ENCODE measurements around the gene CACNA2D3. TPM values are rescaled to one million over a fixed set of nuclear protein-coding genes. Genes with fewer than 3 reads are reported as not detected.

Gene CACNA2D3
- polyA plus RNA-seq, 4 donors: 1.5 to 2.1 (median 1.7) TPM

DNA sequence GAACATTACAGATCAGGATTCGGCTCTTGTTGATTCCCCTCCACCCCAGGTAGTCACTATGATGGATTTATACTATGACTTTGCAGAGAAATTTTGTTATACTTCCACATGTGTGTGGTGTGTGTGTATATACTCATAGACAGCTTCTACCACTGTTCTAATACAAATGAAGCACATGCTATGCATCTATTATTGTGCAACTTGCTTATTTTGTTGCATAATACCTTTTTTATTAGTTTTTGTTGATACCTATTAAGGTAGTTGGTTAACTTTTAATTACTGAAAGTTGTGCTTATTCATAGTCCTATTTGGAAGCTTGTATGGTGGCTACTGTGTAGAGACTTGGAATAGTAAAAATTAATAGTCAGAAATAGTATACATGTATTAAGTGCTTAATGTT, 140.6 kb downstream of the CACNA2D3 start:
- DNase-seq (ENCODE audit: low read depth in 4 of 4, low spot score in 3 of 4): no peak

DNA sequence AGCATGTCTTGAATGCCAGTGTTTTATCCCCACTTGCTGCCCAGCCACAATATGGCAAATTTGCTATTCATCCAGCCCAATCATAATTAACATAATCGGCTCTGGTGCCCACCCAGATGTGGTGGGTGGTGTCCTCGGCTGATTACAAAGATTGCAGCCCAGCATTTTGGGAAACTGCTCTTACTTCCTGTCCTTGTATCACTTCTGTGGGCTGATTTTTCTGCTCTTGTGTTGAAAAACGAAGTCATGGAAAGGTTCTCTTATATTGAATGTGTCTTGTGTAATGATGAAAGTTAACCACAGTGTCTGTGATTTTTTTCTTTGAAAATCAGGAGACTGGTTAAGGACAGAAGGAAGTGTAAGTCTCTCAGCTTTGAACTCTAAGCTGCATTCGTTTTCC, 141.7 kb downstream of the CACNA2D3 start:
- DNase-seq (ENCODE audit: low read depth in 4 of 4, low spot score in 3 of 4): no peak

DNA sequence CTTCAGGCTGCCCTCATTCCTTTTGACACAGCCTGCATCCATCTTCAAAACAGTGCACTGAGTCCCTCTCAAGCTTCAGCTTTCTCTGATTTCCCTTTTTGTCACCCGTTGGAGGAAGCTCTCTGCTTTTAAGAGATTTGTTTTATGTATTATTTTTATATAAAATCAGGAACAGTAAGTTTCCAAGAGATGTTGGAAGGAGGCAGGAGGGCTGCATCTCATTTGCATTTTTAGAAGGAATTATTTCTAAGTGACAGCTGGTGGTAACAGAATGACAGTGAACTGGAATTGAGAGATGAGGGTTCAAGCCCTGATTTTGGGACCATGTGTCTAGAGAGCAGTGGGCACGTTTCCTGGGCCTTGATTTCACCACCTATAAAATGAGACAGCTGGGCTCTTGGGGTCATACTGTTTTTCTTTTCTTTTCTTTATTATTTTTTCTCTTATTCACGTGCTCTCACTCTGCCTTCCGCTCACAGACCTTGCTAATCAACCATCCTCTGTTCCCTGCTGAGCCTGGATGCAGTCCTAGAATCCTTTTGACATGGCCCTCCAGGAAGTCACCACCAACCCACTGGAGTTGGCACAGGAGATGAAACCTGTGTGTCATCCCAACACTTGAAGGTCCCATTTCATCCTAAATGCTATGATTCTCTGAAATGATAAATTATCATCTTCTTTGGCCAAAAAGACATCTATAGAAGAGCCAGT, 148.6 kb downstream of the CACNA2D3 start:
- DNase-seq (ENCODE audit: low read depth in 4 of 4, low spot score in 3 of 4): no peak

DNA sequence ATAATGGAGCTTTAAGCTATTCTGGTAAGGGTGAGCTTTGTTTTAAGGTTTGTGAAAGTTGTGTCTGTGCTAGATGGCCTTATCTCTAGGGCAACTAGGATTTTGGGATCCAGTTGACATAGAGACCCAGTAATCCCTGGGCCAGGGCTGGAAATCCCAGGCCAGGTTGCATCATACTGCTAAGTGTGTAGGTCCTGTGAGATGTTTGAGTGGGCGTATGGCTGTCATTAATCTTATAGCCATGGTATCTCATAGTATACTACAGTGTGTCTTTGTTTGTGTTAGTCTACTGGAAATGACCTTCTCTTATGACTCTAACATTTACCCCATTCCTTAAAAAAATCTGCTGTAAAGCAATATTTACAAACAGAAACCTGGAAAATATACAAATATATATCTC, 151.4 kb downstream of the CACNA2D3 start:
- DNase-seq (ENCODE audit: low read depth in 4 of 4, low spot score in 3 of 4): no peak

DNA sequence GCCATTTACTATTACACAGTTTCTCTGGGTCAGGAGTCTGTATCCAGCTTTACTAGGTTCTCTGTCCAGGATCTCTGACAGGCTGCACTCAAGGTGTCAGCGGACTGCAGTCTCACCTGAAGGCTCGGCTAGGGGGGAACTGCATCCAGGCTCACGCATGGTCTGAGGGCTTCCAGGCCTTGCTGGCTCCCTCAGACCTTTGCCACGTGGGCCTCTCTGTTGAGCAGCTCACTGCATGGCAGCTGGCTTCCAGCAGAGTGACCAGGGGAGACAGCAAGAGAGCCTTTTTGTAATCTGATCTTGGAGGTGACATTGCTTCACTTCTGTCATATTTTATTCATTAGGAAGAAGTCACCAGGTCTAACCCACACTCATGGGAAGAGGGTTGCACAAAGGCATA, 152.3 kb downstream of the CACNA2D3 start:
- no peak for DNase-seq (ENCODE audit: low read depth in 4 of 4, low spot score in 3 of 4)

DNA sequence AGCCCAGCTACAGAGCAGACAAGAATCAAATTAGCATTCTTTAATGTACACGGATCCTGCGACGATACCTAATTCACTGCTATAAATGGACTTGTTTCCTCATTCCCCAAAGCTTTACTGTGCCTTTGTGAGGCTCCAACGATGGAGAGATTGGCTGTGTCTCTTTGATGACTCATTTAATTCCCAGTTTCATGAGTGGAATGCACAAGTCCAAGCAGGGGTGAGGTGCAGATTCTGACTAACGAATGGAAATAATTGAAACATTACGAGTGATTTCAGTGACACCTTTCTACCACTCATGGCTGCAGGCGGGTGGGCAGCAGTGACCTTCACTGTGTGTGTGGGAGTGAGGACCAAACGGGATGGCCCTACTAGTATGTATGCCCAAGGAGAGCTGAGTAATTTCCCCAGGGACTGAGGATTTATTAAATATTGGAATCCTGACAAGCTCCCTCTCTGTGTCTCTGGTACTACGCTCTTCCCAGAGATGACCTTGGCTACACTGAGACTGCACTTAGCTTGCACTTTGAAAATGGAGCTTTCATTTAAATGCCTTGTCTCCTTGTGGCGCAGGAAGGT, 156.7 kb downstream of the CACNA2D3 start:
- DNase-seq (ENCODE audit: low read depth in 4 of 4, low spot score in 3 of 4): no peak

DNA sequence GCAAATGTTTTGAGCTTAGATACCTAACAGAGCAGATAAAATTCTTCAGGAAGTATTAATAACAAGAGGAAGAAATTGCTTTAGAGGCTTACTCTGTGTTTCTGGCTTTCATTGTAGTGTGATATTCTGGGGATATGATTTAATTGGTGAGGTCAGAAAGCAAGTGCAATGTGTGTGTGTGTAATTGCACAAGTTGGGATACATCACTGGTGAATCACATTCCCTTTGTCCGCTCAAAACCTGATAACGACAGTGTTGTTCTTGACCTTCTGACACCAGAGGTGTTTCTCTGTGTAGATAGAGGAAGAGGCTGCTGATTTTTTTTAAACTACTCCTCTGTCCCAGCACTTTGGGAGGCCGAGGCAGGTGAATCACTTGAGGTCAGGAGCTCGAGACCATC, 161.1 kb downstream of the CACNA2D3 start:
- DNase-seq (ENCODE audit: low read depth in 4 of 4, low spot score in 3 of 4): no peak

DNA sequence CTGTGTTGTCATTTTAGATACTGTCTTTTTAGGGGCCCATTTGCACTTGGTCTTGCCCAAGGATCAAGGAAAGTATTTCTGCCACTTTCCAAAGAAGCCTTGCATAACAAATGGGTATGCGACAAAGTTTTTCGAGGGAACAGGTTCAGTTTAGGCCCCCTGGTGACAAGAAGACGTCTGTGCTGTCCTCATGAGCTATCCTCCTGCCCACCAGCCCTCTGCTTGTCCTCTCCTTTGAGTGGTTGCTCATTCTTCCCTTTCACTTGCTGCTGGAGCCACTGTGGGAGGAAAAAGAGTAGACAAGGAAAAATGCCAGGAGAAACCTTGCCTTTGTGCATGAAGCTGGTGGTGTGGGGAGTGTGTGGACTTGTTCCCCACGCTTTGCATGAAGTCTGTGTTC, 171.9 kb downstream of the CACNA2D3 start:
- no peak for DNase-seq (ENCODE audit: low read depth in 4 of 4, low spot score in 3 of 4)

DNA sequence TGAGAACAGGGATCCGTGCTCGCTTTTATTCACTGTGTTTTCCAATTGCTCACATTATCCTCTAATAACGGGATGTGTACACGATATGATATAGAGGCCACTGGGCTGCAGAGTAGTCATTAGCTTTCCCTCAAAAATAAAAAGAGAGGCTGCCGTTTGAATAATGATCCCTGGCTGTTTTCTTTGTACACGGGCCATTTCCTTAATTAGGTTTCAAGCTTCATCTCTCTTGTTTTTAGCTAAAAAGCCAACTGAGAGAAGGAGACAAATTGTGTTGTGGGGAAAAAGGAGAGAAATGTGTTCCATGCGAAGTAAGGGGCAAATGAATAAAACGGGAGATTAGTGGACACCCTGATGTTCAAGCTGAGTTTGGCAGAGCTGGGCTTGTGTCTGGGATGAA, 174.2 kb downstream of the CACNA2D3 start:
- no peak for DNase-seq (ENCODE audit: low read depth in 4 of 4, low spot score in 3 of 4)

DNA sequence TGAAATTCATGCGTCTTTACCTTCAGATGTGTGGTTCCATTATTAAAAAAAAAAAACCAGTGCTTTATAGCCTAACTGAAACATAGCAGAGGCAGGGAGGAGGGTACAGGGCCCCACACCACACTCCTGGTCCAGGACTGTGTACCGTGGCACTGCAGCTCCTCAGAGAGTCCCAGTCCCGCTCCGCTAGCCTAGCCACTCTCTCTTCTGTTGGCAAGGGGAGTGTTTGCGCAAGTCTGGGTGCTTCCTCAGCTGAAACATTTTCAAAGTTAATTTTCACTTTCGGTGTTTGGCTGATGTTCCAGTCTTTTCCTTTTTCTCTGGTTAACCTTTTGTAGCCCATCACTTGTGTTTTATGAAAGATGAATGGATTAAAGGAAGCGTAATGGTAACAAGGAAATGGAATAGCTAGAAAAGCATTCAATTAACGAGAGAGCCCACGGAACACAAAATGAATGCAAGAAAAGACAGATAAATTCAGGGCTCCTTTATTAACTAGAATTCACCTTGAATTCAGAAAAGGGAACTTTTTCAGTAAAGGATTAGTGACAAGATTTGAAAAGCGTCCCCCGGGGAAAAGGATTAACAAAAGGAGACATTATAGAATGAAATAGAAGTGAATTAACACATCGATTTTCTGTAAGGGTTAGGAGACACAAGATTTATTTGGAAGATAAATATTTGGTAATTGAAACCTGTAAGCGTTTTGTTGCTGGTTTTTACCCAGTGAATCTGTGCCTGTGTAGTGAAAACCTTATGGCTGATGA, 177.0 kb downstream of the CACNA2D3 start:
- DNase-seq (ENCODE audit: low read depth in 4 of 4, low spot score in 3 of 4): no peak

DNA sequence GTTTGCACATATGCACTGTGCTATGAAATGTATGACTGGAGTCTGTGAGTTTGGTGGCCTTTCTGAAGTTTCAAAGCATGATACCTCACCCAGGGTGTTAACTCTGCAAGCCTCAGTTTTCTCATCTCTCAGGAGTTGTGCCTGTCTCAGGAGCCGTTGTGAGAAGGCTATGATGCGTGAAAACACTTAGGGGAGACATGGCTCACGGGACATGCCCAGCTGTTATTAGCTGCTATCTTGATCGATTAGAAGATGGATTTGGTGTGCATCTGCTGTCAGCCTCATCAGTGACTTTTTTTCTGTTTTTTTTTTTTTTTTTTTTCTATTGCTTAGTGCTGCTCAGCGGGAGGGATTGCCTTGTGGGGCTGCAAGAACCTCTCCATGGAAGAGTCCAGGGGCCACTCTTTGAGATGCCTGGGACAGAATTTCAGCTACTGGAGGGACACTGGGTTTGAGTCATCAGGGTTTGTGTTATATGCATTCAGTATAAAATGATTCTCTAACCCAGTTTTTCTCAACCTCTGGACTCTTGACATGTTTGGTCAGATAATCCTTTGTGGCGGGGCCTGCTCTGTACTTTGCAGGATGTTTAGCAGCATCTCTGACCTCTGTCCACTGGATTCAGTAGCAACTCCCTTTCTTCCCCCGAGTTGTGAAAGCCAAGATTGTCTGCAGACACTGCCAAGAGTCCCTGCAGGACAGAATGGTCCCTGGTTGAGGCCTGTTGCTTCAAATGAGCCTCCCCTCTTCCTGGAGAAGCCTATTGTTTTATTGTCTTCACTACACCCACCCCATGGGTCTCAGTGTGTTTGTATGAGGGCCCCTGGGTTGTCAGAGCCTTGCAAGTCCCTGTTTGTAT, 181.4 kb downstream of the CACNA2D3 start:
- no peak for DNase-seq (ENCODE audit: low read depth in 4 of 4, low spot score in 3 of 4)

DNA sequence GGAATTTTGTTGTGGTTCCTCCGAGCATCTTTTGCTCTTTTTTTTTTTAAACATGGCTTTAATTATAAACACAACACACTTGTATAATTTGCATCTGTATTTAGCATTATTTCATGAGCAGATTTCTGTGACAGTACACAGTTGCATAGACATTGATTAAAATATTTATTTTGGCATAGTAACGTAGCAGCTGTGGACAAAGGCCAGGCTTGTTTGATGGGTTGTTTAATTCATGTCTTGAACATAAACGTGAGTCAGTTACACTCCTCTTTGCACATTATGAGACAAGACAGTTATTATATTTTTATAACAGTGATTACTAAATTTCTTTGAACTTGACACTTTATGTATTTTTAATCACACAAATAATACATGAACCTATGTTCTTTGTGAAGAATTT, 182.5 kb downstream of the CACNA2D3 start:
- no peak for DNase-seq (ENCODE audit: low read depth in 4 of 4, low spot score in 3 of 4)

DNA sequence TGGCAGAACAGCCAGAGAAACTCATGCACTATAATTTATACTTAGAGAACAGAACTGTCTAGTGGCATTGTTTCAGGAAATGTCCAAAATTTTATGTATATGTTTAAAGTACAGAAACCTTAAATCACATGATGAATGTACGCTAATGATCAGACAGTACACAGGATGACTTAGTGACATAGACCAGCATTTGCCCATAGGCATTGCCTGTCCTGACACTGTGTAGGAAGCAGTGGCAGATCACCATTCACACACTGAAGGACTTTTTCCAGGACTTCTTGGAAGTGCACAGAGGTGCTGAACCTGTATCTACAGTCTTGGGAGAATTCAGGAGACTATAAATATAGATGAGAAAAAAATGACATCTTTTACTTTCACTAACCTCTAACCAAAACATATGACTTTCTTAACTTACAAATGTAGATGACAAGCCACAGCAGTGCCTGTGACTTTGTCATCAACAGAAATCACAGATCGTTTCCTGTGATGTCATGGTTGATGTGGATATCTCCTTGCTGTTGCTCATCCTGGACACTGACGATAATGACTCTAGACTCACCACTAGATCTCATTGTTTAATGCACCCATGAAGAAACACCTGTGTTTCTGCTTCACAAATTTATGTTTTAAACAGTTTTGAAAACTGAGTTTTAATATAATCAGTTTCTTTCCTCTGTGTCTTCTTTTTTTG, 183.2 kb downstream of the CACNA2D3 start:
- no peak for DNase-seq (ENCODE audit: low read depth in 4 of 4, low spot score in 3 of 4)

DNA sequence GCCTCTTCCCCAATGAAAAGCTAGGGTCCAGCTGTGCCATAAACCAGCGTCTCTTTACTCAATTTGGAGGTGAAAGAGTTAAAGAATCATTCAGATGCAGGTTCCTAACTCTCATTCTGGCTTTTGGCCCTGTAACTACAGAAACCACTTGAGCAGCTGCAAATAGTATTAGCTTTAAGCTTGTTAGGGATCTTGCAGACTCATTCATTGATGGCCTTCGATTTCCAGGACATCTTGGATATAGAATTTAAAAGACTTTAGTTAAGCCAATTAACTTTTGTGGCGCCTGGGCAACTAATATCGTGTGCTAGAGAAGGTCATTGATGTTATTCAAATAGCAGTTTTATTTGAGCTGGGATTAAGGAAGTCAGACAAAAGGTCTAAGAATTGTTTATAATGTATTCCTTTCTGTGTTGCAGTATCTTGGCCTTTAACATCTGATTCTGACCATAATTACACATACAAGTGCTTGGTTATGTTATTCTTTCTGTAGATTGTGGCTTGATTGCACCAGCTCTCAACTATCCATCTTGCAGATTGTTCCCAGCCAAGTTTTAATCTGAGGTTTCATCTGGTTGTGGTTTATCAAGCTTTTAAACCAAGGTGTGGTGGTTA, 185.3 kb downstream of the CACNA2D3 start:
- DNase-seq (ENCODE audit: low read depth in 4 of 4, low spot score in 3 of 4): no peak

DNA sequence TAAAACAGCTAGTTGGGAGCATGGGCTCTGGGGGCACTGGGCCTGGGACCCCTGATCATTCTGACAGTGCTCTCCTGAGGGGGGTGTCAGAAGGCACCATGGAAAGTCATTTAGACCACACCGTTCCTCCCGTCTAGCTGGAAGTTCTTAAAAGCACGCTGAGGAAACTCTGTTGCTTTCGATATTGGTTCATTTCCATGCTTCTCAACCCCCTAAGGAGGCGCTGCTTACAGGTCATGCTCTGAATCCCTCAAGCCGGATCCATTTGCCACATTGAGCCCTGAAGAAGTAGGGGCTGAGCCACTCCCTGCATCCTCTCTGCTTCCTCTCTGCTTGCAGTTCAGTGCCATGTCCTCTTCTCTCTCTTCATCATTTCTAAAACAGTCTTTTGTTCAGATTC, 187.2 kb downstream of the CACNA2D3 start:
- DNase-seq (ENCODE audit: low read depth in 4 of 4, low spot score in 3 of 4): no peak

DNA sequence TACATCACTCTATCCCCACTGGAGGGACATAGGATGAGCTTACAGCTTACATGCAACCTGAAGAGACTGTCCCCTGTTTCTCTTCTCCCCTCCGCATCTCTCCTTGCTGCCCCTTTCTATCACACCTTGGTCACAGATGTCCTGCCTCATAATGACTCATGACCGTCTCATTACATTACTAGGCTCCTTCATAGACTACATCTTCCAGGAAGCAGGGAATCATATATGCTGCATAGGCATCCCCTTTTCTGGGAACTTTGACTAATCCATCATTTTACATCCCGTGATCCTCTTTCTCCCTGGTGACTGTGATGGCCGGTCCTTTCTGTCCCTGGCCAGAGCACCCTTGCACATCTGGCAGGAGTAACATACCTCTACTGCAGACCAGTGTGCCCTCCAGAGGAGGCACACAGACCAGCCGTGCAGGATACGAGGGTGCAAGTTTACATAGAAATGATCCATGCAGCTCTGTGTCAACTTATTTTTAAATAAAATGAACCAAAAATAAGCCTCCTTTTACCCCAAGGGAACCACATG, 188.9 kb downstream of the CACNA2D3 start:
- DNase-seq (ENCODE audit: low read depth in 4 of 4, low spot score in 3 of 4): no peak

DNA sequence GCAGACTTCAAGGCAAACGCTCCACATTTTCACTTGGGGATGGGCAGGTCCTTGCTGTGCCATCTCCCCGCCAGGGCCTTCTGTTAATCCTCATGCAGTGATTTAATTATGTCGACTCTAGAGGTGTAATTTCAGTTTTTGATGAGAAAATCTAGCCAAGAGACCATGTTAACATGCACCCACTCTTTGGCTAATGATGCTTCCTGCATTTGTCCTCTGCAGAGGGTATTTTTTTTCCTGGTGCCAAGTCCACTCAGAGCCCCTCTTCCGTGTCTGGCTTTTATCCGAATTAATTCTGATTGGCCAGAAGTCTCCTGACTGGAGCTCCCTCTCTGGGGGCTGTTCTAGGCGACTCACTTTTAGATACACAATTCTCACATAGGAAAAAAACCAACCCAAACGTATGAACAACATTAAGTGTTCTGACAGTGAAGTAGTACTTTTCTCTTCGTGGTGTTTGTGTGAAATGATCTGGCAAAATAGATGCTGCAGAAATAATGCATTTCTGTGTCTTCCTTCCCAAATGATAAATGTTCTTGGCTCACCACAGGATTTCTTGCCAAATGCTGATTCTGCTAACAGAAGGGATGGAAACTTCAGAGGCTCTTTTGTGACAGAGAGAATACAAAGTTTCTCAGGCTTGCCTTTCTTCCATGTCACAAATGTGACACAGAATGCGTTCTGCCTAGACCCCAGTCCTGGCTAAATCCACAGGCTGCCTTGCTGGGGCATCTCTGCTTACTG, 190.0 kb downstream of the CACNA2D3 start:
- DNase-seq (ENCODE audit: low read depth in 4 of 4, low spot score in 3 of 4): no peak

DNA sequence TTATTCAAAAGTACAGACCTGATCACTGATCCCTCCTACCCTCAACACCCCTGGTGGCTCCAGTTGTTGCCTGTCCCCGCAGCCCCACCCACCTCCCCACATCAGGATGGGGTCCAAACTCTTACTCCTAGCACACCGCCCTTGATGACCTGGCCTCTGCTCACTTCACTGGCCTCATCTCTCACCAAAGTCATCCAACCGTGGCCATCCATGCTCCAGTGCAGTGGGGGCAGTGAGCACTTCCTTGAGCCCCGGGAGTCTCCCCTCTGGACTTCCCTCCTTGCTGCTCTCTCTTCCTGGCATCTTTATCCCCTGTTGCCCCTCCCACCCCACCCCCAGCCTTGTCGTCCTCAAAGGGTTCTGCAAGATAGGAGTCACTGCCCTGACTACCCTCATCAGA, 191.1 kb downstream of the CACNA2D3 start:
- no peak for DNase-seq (ENCODE audit: low read depth in 4 of 4, low spot score in 3 of 4)

DNA sequence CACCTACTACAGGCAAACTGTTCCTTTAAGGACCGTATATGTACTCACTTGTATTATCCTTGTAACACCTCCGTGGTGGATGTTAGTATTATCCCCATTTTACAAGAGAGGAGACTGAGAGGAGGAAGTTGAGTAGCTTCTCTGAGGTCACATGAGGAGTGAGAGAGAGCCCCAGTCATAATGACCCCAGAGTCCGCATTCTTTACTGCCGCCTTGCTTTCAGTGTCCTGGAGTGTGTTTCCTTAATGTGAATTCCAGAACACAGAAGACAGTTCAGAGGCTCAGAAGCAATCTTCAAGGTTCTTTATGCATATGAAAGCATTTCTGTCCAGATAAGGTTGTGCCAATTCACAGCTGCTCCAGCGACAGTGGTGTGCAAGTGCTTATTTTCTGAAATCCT, 199.2 kb downstream of the CACNA2D3 start:
- no peak for DNase-seq (ENCODE audit: low read depth in 4 of 4, low spot score in 3 of 4)

Data from right renal pelvis (tissue), 4 donors.